Activated B cell treated with CpG ODN at 0.5 μM for 24 hours (primary cell): Measurements from ENCODE around the gene MAP3K20. TPM values are rescaled to one million over a fixed set of nuclear protein-coding genes. Genes with fewer than 3 reads are reported as not detected.
A peak's percentile ranks its signal among the peaks of the same experiment; 100 is the strongest.

Experiments
- ATAC-seq: fragments of 200-7000 bp; cut with Tn5 transposase; one replicate; pipeline ENCODE4 v1.10.0; 2021; ENCODE audit warnings: low read depth, mild to moderate bottlenecking, moderate library complexity
- CTCF ChIA-PET: fragments of 350-600 bp; sonication (Branson Sonifier 250); formaldehyde crosslinking; loops from one replicate; lab custom pipeline; 2021; ENCODE audit warnings: antibody characterized with exemption; lab: Charles Lee
- POLR2A ChIA-PET: fragments of 350-600 bp; sonication (Branson Sonifier 250); formaldehyde crosslinking; loops from one replicate; lab custom pipeline; 2021; ENCODE audit warnings: antibody characterized with exemption; lab: Charles Lee
- DNase-seq: peaks from one replicate; pipeline ENCODE4 v3.0.0; 2022
- H3K27ac Mint-ChIP-seq: one replicate; pipeline ENCODE4 v1.8.0; 2020; ENCODE audit warnings: mixed read lengths
- H3K27me3 Mint-ChIP-seq: one replicate; pipeline ENCODE4 v1.8.0; 2021; ENCODE audit warnings: mixed read lengths
- H3K36me3 Mint-ChIP-seq: one replicate; pipeline ENCODE4 v1.8.0; 2021; ENCODE audit warnings: low read depth, mixed read lengths
- H3K4me1 Mint-ChIP-seq: one replicate; pipeline ENCODE4 v1.8.0; 2021; ENCODE audit warnings: mixed read lengths
- H3K4me3 Mint-ChIP-seq: one replicate; pipeline ENCODE4 v1.8.0; 2020; ENCODE audit warnings: mild to moderate bottlenecking, mixed read lengths
- H3K9me3 Mint-ChIP-seq: one replicate; pipeline ENCODE4 v1.8.0; 2020; ENCODE audit warnings: mixed read lengths
- CTCF ChIP-seq: fragments of 200-600 bp; IDR thresholded peaks from one replicate; pipeline ENCODE4 v1.8.0; 2022; ENCODE audit warnings: antibody characterized with exemption, mild to moderate bottlenecking
- intact Hi-C: fragments of 100-400 bp; cut with micrococcal nuclease; formaldehyde crosslinking; loops from one replicate; pipeline ENCODE4 v1.15.1; 2024
- total RNA-seq: library from RNA; stranded (reverse); gene quantifications from 2 replicates; pipeline ENCODE4 v1.2.3, GENCODE V29; 2022

The MAP3K20 gene
- total RNA-seq, 1 donor from 2014 or later = 8.7 TPM

DNA sequence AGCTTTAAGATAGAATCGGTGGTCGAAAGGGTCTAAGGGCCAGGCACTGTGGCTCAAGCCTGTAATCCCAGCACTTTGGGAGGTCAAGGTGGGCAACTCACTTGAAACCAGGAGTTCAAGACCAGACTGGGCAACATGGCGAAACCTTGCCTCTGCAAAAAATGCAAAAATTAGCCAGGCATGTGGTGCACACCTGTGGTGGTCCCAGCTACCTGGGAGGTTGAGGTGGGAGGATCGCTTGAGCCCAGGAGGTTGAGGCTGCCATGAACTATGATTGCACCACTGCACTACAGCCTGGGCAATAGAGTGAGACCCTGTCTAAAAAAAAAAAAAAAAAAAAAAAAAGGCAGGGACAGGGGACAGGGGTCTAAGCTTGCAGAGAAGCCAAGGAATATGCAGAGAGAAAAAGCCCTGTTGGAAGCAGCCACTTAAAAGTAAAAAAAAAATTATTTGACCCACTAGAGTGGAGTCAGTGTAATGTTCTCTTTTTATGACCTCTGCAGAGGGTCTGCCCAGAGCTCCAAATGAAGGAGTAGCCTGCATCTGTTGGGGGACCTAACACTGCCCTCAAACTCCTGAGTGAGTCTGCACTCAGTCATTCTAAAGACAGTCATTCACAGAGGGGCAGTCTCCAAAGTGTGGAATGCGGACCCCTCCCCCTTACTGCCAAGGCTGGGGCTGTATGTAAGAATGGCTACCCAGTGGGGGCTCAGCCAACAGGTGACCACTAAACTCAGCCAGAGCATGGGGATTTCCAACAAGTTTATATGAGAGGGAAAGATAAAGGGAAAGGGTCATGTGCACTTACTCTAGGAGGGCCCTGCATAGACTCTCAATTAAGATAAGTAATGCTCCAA is 160.5 kb downstream of the MAP3K20 start:
- CTCF ChIA-PET = no interaction called here
- Mint-ChIP-seq H3K9me3 (no peaks in the 10 kb centered on the region), H3K4me3 (no peak overlapping the region), H3K27ac (no peak overlapping the region), H3K4me1 (no peaks in the 10 kb centered on the region), H3K36me3 (peaks cover 2% of the 10 kb centered on the region), H3K27me3 (no peaks in the 10 kb centered on the region)
- DNase-seq (no peak), ATAC-seq (no peak)
- POLR2A ChIA-PET = no interaction called here
- intact Hi-C loops = no loop called here
- no peak for TF ChIP-seq CTCF

- Mint-ChIP-seq H3K4me3 (no peak overlapping the region), H3K36me3 (no peaks in the 10 kb centered on the region)
- CTCF ChIA-PET = no interaction called here
Measured at GRCh38 chr2:173238385-173238784, 162.7 kb downstream of the MAP3K20 start.

GRCh38 chr2:173238831-173239230 is 163.2 kb downstream of the MAP3K20 start:
- no peak for TF ChIP-seq CTCF
- Mint-ChIP-seq H3K36me3 (no peaks in the 10 kb centered on the region), H3K27me3 (no peaks in the 10 kb centered on the region), H3K4me1 (no peaks in the 10 kb centered on the region), H3K9me3 (no peaks in the 10 kb centered on the region), H3K27ac (no peak overlapping the region), H3K4me3 (no peak overlapping the region)
- DNase-seq = no peak
- ATAC-seq = no peak
- CTCF ChIA-PET = no interaction called here
- intact Hi-C loops = no loop called here
- POLR2A ChIA-PET = no interaction called here

More at GRCh38 chr2:173238385-173238784, 162.7 kb downstream of the MAP3K20 start:
- intact Hi-C loops = no loop called here
- no peak for ATAC-seq
- Mint-ChIP-seq H3K27ac (no peak overlapping the region), H3K9me3 (no peaks in the 10 kb centered on the region), H3K27me3 (no peaks in the 10 kb centered on the region), H3K4me1 (no peaks in the 10 kb centered on the region)
- no peak for TF ChIP-seq CTCF
- DNase-seq = no peak
- POLR2A ChIA-PET = no interaction called here

DNA sequence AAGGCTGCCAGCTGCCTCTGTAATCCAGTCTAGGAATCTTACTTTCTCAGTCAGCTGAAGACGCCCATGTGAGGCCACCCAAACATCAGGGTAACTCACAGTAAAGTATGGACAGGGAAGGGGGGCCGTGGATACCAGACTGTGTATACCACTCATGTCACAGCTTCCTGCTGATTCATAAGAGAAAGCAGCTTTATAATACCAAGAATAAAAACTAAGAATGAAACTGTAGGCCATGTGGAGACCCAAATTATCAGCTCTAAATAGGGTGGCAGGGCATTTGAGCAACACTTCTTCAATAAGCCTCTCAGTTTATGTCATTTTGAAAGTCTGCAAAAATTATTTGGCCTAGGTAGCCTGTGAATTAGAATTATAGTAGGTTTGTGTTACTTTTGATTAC is 164.0 kb downstream of the MAP3K20 start:
- no peaks in the 10 kb centered on the region for H3K36me3 Mint-ChIP-seq
- no peak for TF ChIP-seq CTCF
- ChIA-PET POLR2A (no interaction called here), CTCF (no interaction called here)
- H3K4me3 Mint-ChIP-seq = no peak overlapping the region
- intact Hi-C loops = no loop called here
- ATAC-seq (peak; percentile 54), DNase-seq (no peak)
- no peaks in the 10 kb centered on the region for H3K9me3 Mint-ChIP-seq
- H3K4me1 Mint-ChIP-seq = no peaks in the 10 kb centered on the region
- no peaks in the 10 kb centered on the region for H3K27me3 Mint-ChIP-seq
- H3K27ac Mint-ChIP-seq = no peak overlapping the region

- TF ChIP-seq CTCF = no peak
- H3K27me3 Mint-ChIP-seq = no peaks in the 10 kb centered on the region
- no peak for DNase-seq
- POLR2A ChIA-PET = no interaction called here
- no peak overlapping the region for H3K27ac Mint-ChIP-seq
- H3K9me3 Mint-ChIP-seq = no peaks in the 10 kb centered on the region
- no peaks in the 10 kb centered on the region for H3K4me1 Mint-ChIP-seq
- CTCF ChIA-PET = no interaction called here
- intact Hi-C loops = no loop called here
- H3K36me3 Mint-ChIP-seq = no peaks in the 10 kb centered on the region
- H3K4me3 Mint-ChIP-seq = no peak overlapping the region
- ATAC-seq = no peak
Measured at GRCh38 chr2:173240083-173240482, 164.4 kb downstream of the MAP3K20 start.
